Esophagus squamous epithelium (tissue), 4 donors: ENCODE results near the gene HDAC1.

Experiments used
- POLR2A ChIP-seq, 4 donors: fragments of 450-650 bp; IDR thresholded peaks; one replicate each; pipeline ENCODE4 v1.6.1; 2017; ENCODE audit warnings: antibody characterized with exemption in 4 of 4, mild to moderate bottlenecking in 4 of 4, moderate library complexity in 3 of 4
- TF ChIP-seq, protein P1 (sequence below), 6 experiments: fragments of 450-650 bp in 4 of 6; fragments of 200-600 bp in 2 of 6; sonication (generic) in 2 of 6; IDR thresholded peaks; one replicate each; pipeline ENCODE4 v1.5.1; 2016 to 2019; ENCODE audit warnings: antibody characterized with exemption in 6 of 6, mild to moderate bottlenecking in 4 of 6, moderate library complexity in 4 of 6

DNA sequence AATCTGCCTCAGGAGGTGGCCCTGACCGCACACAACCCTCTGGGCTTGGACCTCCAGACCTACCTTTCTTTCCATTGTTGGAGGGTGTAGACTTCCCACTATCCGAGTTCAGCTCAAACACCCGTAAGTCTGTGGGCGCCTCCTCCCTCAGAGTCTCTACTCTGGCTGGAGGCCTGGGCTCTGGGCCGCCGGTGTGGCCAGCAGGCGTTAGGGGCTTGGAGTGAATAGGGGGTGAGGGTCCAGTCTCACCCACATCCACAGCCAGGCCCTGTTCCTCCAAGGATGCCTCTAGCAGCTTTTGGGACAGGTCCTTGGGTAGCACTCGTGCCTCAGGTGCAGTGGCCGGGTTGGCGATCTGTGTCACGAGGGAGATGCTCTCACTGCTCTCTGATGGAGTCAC is 84.3 kb downstream of the HDAC1 start:
- TF ChIP-seq, protein P1, sequence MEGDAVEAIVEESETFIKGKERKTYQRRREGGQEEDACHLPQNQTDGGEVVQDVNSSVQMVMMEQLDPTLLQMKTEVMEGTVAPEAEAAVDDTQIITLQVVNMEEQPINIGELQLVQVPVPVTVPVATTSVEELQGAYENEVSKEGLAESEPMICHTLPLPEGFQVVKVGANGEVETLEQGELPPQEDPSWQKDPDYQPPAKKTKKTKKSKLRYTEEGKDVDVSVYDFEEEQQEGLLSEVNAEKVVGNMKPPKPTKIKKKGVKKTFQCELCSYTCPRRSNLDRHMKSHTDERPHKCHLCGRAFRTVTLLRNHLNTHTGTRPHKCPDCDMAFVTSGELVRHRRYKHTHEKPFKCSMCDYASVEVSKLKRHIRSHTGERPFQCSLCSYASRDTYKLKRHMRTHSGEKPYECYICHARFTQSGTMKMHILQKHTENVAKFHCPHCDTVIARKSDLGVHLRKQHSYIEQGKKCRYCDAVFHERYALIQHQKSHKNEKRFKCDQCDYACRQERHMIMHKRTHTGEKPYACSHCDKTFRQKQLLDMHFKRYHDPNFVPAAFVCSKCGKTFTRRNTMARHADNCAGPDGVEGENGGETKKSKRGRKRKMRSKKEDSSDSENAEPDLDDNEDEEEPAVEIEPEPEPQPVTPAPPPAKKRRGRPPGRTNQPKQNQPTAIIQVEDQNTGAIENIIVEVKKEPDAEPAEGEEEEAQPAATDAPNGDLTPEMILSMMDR (IDR thresholded peaks at IDR 0.05), result no peak
- no peak for TF ChIP-seq POLR2A (IDR thresholded peaks at IDR 0.05)
